GM13976 (cell line): ENCODE results near the gene POLA1.

ENCODE experiments used
- DNase-seq: peaks from one replicate; pipeline ENCODE4 v3.0.0; 2012; ENCODE audit warnings: low spot score
- in situ Hi-C: fragments of 300-500 bp; cut with MboI; formaldehyde crosslinking; loops from one replicate; pipeline ENCODE4 v1.12.0; 2022; ENCODE audit warnings: low sequenced_read_pairs, mixed read lengths, inconsistent platforms; ENCODE audit not compliant: unreplicated experiment
- TF ChIP-seq, protein P1 (sequence below): IDR thresholded peaks from 2 replicates; pipeline ENCODE4 v1.5.1; 2012; ENCODE audit warnings: borderline replicate concordance, mild to moderate bottlenecking; ENCODE audit not compliant: insufficient read depth; ENCODE audit errors: extremely low read depth, missing control alignments, control extremely low read depth

POLA1 gene

DNA sequence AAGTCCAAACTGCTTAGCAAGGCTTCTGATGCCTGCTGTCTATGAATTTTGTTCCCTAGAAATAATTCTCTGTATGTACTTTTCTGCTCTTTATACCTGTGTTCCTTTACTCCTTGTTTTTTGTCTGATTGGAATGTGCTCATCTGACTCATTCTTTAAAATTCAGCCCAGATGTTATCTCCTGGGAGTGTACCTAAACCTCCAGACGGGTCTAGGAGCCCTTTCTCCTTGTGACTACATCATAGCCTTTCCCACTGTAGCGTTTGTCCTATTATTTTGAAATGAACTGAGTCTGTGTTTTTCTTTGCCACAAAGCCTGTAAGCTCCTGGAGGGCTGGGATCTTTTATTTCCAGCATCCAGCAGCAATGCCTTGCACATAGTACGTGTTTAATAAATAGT, 26.3 kb downstream of the POLA1 start:
- in situ Hi-C loops: no loop called here
- TF ChIP-seq, protein P1, sequence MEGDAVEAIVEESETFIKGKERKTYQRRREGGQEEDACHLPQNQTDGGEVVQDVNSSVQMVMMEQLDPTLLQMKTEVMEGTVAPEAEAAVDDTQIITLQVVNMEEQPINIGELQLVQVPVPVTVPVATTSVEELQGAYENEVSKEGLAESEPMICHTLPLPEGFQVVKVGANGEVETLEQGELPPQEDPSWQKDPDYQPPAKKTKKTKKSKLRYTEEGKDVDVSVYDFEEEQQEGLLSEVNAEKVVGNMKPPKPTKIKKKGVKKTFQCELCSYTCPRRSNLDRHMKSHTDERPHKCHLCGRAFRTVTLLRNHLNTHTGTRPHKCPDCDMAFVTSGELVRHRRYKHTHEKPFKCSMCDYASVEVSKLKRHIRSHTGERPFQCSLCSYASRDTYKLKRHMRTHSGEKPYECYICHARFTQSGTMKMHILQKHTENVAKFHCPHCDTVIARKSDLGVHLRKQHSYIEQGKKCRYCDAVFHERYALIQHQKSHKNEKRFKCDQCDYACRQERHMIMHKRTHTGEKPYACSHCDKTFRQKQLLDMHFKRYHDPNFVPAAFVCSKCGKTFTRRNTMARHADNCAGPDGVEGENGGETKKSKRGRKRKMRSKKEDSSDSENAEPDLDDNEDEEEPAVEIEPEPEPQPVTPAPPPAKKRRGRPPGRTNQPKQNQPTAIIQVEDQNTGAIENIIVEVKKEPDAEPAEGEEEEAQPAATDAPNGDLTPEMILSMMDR: no peak
- no peak for DNase-seq

DNA sequence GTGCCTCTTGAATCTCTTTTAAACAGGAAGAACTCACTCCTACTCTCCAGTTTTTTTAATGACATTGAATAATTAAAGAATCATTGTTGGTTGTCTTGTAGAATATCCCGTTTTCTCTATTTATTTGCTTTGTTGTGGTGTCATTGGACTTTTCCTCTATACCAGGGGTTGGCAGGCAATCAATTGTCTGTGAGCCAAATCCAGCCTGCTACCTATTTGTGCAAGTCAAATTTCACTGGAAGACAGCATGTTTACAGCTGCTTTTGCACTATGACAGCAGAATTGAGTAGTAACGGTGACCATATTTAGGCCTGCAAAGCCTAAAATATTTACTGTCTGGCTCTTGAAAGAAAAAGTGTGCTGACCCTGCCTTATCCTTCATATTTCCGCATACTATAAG, 34.8 kb downstream of the POLA1 start:
- TF ChIP-seq, protein P1: no peak
- in situ Hi-C loops: loop anchor here (25.0 kb wide), 1 partner anchor 409 kb away; no protein-coding TSS in a partner anchor
- no peak for DNase-seq

DNA sequence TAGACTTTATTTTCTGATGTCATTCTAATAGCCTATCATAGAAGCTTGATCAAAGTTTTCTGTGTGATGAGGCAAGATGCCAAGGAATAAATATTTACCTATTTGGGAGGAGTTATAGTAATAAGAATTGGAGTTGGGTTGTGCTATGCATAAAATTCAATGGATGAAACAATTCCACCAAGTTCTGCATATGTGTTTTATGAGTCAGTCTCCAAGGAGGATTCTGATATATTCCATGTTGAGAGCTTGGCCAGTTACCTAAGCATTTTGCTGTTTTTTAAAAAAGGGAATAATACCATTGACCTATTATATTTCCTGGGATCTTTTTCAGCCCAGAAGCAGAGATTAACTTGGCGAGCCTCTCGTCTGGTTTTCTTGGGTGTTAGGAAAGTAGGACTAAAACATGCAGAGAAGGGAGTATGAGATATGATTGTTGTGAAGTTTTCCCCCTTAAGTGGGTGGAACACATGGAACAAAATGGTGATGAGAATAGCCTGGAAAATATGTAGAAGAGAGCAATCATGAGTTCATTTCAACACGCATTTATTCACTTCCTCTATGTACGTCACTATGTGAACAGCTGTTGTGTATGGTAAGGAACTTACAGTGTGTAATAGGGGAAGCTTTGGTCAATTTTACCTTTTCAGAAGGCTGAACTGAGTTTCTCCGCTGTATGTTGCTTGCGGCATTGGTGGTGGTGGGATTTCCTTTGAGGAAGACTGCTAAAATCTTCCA, 39.2 kb downstream of the POLA1 start:
- TF ChIP-seq, protein P1: no peak
- in situ Hi-C loops: loop anchor here (25.0 kb wide), 1 partner anchor 404 kb away; no protein-coding TSS in a partner anchor

DNA sequence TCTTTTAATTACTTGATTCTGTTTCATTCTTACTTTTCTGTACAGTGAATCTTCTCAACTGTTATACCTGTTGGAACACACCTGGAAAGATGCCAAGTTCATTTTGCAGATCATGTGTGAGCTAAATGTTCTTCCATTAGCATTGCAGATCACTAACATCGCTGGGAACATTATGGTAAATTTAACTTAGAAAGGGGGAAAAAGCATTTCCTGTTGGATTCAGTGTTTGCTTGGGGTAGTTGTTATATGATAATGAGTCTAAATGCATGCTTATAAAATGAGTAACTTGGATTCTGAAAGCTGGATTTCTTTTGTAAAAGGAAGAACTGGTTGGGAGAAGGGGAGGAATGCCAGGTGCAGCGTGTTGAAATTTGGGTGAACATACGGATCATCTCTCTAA, 47.6 kb downstream of the POLA1 start:
- DNase-seq: no peak
- TF ChIP-seq, protein P1: no peak
- in situ Hi-C loops: loop anchor here (25.0 kb wide), 1 partner anchor 396 kb away; no protein-coding TSS in a partner anchor

More for the DNA sequence above, 39.2 kb downstream of the POLA1 start:
- no peak for DNase-seq

DNA sequence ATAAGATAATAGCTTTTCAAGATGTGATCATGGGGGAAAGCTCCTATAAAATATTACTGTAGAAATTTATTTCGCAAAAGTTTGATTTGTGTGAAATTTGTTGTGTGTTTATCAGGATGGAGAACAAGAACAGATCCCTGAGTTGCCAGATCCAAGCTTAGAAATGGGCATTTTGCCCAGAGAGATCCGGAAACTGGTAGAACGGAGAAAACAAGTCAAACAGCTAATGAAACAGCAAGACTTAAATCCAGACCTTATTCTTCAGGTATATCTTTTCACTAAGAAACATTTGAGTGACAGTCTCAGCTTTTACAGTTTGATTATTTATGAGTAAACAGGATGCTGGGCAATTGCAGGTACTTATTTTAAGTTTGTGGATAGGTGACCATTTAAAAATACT, 54.5 kb downstream of the POLA1 start:
- DNase-seq: no peak
- in situ Hi-C loops: loop anchor here (25.0 kb wide), 1 partner anchor 389 kb away; no protein-coding TSS in a partner anchor
- TF ChIP-seq, protein P1: no peak

DNA sequence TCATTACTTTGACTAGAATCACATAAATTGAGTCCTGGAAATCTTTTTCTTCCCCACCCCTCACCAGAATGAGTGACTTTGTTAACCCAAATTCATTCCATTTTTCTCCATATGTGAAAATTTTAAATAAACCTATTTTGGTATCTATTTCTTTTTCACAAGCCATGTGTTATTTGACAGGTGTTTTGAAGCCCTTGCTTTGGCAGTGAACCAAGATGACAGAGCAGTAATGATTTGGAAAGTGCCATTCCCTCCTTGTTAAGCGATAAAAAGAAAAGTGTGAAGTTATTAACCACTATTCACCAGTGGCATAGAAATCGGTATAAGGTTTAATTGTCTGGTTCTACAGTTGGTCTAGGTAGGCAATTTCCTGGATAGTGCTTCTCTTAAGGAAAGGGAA, 66.1 kb downstream of the POLA1 start:
- TF ChIP-seq, protein P1: no peak
- DNase-seq: no peak
- in situ Hi-C loops: no loop called here
